ENCODE results near the gene EDAR. TPM values are rescaled to one million over a fixed set of nuclear protein-coding genes. Genes with fewer than 3 reads are reported as not detected.

The EDAR gene
- polyA plus RNA-seq, 6 donors from 2014 or later, result 0.05 TPM; not detected in 5

- peaks cover 0 to 2% (median 0%) of the 10 kb centered on the region in 3 donors for H3K4me1 Mint-ChIP-seq
Measured at GRCh38 chr2:108937367-108938017, 51.5 kb downstream of the EDAR start.

GRCh38 chr2:108936866-108937265 is 52.2 kb downstream of the EDAR start:
- Mint-ChIP-seq H3K27me3 (peaks cover 0 to 8% (median 0%) of the 10 kb centered on the region in 3 donors), H3K4me3 (no peak overlapping the region), H3K4me1 (peaks cover 0 to 2% (median 0%) of the 10 kb centered on the region in 3 donors), H3K27ac (no peak overlapping the region), H3K36me3 (no peaks in the 10 kb centered on the region), H3K9me3 (no peaks in the 10 kb centered on the region)
- DNase-seq (no peak), ATAC-seq (ENCODE audit: low read depth in 2 of 2) (no peak)

More at GRCh38 chr2:108937367-108938017, 51.5 kb downstream of the EDAR start:
- H3K27ac Mint-ChIP-seq, result peak overlapping the region in 1 of 6 donors; percentile 7
- ATAC-seq (ENCODE audit: low read depth in 2 of 2) (no peak), DNase-seq (no peak)
- H3K36me3 Mint-ChIP-seq, result no peaks in the 10 kb centered on the region
- peaks cover 0 to 8% (median 0%) of the 10 kb centered on the region in 3 donors for H3K27me3 Mint-ChIP-seq
- no peak overlapping the region for H3K4me3 Mint-ChIP-seq
- H3K9me3 Mint-ChIP-seq, result no peaks in the 10 kb centered on the region

GRCh38 chr2:108936076-108936864 is 52.8 kb downstream of the EDAR start:
- DNase-seq (no peak), ATAC-seq (ENCODE audit: low read depth in 2 of 2) (no peak)
- peaks cover 0 to 8% (median 0%) of the 10 kb centered on the region in 3 donors for H3K27me3 Mint-ChIP-seq
- H3K9me3 Mint-ChIP-seq, result no peaks in the 10 kb centered on the region
- H3K36me3 Mint-ChIP-seq, result no peaks in the 10 kb centered on the region
- H3K27ac Mint-ChIP-seq, result no peak overlapping the region
- no peak overlapping the region for H3K4me3 Mint-ChIP-seq
- H3K4me1 Mint-ChIP-seq, result peaks cover 0 to 2% (median 0%) of the 10 kb centered on the region in 3 donors

GRCh38 chr2:108935271-108935741 is 53.7 kb downstream of the EDAR start:
- Mint-ChIP-seq H3K9me3 (no peaks in the 10 kb centered on the region), H3K36me3 (no peaks in the 10 kb centered on the region), H3K27me3 (peaks cover 0 to 7% (median 5%) of the 10 kb centered on the region in 3 donors), H3K4me3 (no peak overlapping the region), H3K27ac (peak overlapping the region in 1 of 6 donors; percentile 4), H3K4me1 (peaks cover 0 to 2% (median 0%) of the 10 kb centered on the region in 3 donors)
- ATAC-seq (ENCODE audit: low read depth in 2 of 2), result no peak
- no peak for DNase-seq

GRCh38 chr2:108934583-108935245 is 54.3 kb downstream of the EDAR start:
- H3K27ac Mint-ChIP-seq, result peak overlapping the region in 1 of 6 donors; percentile 21
- H3K27me3 Mint-ChIP-seq, result peaks cover 0 to 7% (median 5%) of the 10 kb centered on the region in 3 donors
- H3K9me3 Mint-ChIP-seq, result no peaks in the 10 kb centered on the region
- ATAC-seq (ENCODE audit: low read depth in 2 of 2), result no peak
- no peaks in the 10 kb centered on the region for H3K36me3 Mint-ChIP-seq
- H3K4me3 Mint-ChIP-seq, result no peak overlapping the region
- H3K4me1 Mint-ChIP-seq, result peaks cover 0 to 2% (median 0%) of the 10 kb centered on the region in 3 donors
- DNase-seq, result no peak

GRCh38 chr2:108934151-108934550 is 54.9 kb downstream of the EDAR start:
- DNase-seq (no peak), ATAC-seq (ENCODE audit: low read depth in 2 of 2) (no peak)
- Mint-ChIP-seq H3K27me3 (peaks cover 0 to 7% (median 1%) of the 10 kb centered on the region in 3 donors), H3K4me3 (no peak overlapping the region), H3K4me1 (peaks cover 0 to 2% (median 0%) of the 10 kb centered on the region in 3 donors), H3K27ac (no peak overlapping the region), H3K9me3 (no peaks in the 10 kb centered on the region), H3K36me3 (no peaks in the 10 kb centered on the region)

- H3K9me3 Mint-ChIP-seq, result no peaks in the 10 kb centered on the region
- ATAC-seq (ENCODE audit: low read depth in 2 of 2) (no peak), DNase-seq (no peak)
- peaks cover 0 to under 1% (median 0%) of the 10 kb centered on the region in 3 donors for H3K4me1 Mint-ChIP-seq
- H3K36me3 Mint-ChIP-seq, result no peaks in the 10 kb centered on the region
- no peak overlapping the region for H3K4me3 Mint-ChIP-seq
- peaks cover 0 to 7% (median 0%) of the 10 kb centered on the region in 3 donors for H3K27me3 Mint-ChIP-seq
- no peak overlapping the region for H3K27ac Mint-ChIP-seq
Measured at GRCh38 chr2:108933691-108934117, 55.3 kb downstream of the EDAR start.

- no peak for ATAC-seq (ENCODE audit: low read depth in 2 of 2)
Measured at GRCh38 chr2:108932736-108933332, 56.2 kb downstream of the EDAR start.

GRCh38 chr2:108931372-108931771 is 57.6 kb downstream of the EDAR start:
- Mint-ChIP-seq H3K36me3 (no peaks in the 10 kb centered on the region), H3K27ac (no peak overlapping the region), H3K9me3 (no peaks in the 10 kb centered on the region), H3K4me1 (no peaks in the 10 kb centered on the region), H3K4me3 (no peak overlapping the region), H3K27me3 (peaks cover 0 to 7% (median 0%) of the 10 kb centered on the region in 3 donors)
- ATAC-seq (ENCODE audit: low read depth in 2 of 2) (no peak), DNase-seq (no peak)

More at GRCh38 chr2:108932736-108933332, 56.2 kb downstream of the EDAR start:
- Mint-ChIP-seq H3K27ac (no peak overlapping the region), H3K9me3 (no peaks in the 10 kb centered on the region), H3K4me3 (no peak overlapping the region), H3K36me3 (no peaks in the 10 kb centered on the region), H3K4me1 (no peaks in the 10 kb centered on the region), H3K27me3 (peaks cover 0 to 7% (median 0%) of the 10 kb centered on the region in 3 donors)
- no peak for DNase-seq

- H3K36me3 Mint-ChIP-seq, result no peaks in the 10 kb centered on the region
- DNase-seq, result no peak
- no peak overlapping the region for H3K4me3 Mint-ChIP-seq
- H3K4me1 Mint-ChIP-seq, result no peaks in the 10 kb centered on the region
- no peak for ATAC-seq (ENCODE audit: low read depth in 2 of 2)
- no peaks in the 10 kb centered on the region for H3K9me3 Mint-ChIP-seq
- H3K27ac Mint-ChIP-seq, result no peak overlapping the region
- H3K27me3 Mint-ChIP-seq, result peaks cover 0 to 7% (median 0%) of the 10 kb centered on the region in 3 donors
Measured at GRCh38 chr2:108929807-108930425, 59.1 kb downstream of the EDAR start.

GRCh38 chr2:108928660-108929377 is 60.2 kb downstream of the EDAR start:
- no peak overlapping the region for H3K27ac Mint-ChIP-seq
- H3K4me1 Mint-ChIP-seq, result no peaks in the 10 kb centered on the region
- no peak for DNase-seq
- peaks cover 0 to 7% (median 0%) of the 10 kb centered on the region in 3 donors for H3K27me3 Mint-ChIP-seq
- no peak for ATAC-seq (ENCODE audit: low read depth in 2 of 2)
- H3K4me3 Mint-ChIP-seq, result no peak overlapping the region
- no peaks in the 10 kb centered on the region for H3K9me3 Mint-ChIP-seq
- H3K36me3 Mint-ChIP-seq, result no peaks in the 10 kb centered on the region

- Mint-ChIP-seq H3K4me3 (no peak overlapping the region), H3K27ac (no peak overlapping the region), H3K4me1 (no peaks in the 10 kb centered on the region), H3K36me3 (no peaks in the 10 kb centered on the region), H3K27me3 (peaks cover 0 to 7% (median 0%) of the 10 kb centered on the region in 3 donors), H3K9me3 (no peaks in the 10 kb centered on the region)
- ATAC-seq (ENCODE audit: low read depth in 2 of 2) (no peak), DNase-seq (peak; percentile 2)
Measured at GRCh38 chr2:108927936-108928659, 60.9 kb downstream of the EDAR start.

All from naive B cell (primary cell).